AG09319 (cell line): ENCODE data around the gene CTSC.

Source experiments
- DNase-seq: peaks from one replicate; pipeline ENCODE4 v3.0.0-alpha.2; 2010; ENCODE audit warnings: low read depth; ENCODE audit errors: extremely low read depth
- CTCF ChIP-seq: IDR thresholded peaks from 2 replicates; pipeline ENCODE4 v1.5.1; 2011; ENCODE audit warnings: low read depth, mild to moderate bottlenecking, inconsistent platforms, low read length, moderate library complexity

The CTSC gene

GRCh38 chr11:88359541-88359940 is 22.0 kb upstream of the CTSC start:
- no peak for DNase-seq

GRCh38 chr11:88359114-88359513 is 21.6 kb upstream of the CTSC start:
- no peak for DNase-seq
- TF ChIP-seq CTCF = no peak

More at GRCh38 chr11:88359541-88359940, 22.0 kb upstream of the CTSC start:
- no peak for TF ChIP-seq CTCF

- no peak for TF ChIP-seq CTCF
- no peak for DNase-seq
Observed at GRCh38 chr11:88358040-88358431, 20.5 kb upstream of the CTSC start.

GRCh38 chr11:88357323-88358039 is 19.9 kb upstream of the CTSC start:
- no peak for TF ChIP-seq CTCF
- DNase-seq = no peak

- DNase-seq = no peak
- no peak for TF ChIP-seq CTCF
Observed at GRCh38 chr11:88355887-88356286, 18.4 kb upstream of the CTSC start.

- DNase-seq = no peak
Observed at GRCh38 chr11:88354912-88355311, 17.4 kb upstream of the CTSC start.

More at GRCh38 chr11:88354912-88355311, 17.4 kb upstream of the CTSC start:
- no peak for TF ChIP-seq CTCF
